ENCODE measurements around the gene DNAAF8.

Gene DNAAF8

GRCh38 chr16:4753227-4753626 is 18.9 kb downstream of the DNAAF8 start:
- DNase-seq = no peak

DNA sequence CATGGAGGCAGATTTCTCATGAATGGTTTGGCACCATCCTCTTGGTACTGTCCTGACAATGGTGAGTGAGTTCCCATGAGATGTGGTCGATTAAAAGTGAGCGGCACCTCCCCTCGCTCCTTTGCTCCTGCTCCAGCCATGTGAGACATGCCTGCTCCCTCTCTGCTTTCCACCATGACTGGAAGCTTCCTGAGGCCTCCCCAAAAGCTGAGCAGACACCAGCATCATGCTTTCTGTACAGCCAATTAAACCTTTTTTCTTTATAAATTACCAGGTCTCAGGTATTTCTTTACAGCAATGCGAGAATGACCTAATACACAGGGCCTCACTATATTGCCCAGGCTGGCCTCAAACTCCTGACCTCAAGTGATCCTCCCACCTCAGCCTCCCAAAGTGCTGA is 20.5 kb downstream of the DNAAF8 start:
- no peak for DNase-seq

- DNase-seq = no peak
Measured at GRCh38 chr16:4755687-4756086, 21.4 kb downstream of the DNAAF8 start.

GRCh38 chr16:4760221-4760910 is 26.0 kb downstream of the DNAAF8 start:
- no peak for DNase-seq

GRCh38 chr16:4762205-4762604 is 27.9 kb downstream of the DNAAF8 start:
- DNase-seq = no peak

DNA sequence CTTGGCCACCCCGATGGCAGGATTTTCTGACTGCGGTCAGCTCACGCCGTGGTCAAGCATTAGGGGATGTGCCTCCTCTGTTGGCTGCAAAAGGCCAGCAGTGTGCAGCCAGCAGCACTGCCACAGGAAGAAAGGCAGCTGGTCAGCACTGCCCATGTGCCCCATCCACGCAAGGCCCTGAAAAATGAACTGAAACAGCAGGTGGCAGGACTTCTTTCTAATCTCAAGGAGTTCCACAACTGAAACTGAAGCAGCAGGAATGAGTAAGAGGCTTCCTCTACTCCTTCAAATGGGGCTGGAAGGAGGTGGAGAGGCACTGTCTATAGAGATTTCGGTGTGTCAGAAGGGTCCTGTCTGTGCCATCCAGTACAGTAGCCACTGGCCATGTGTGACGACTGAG is 29.5 kb downstream of the DNAAF8 start:
- no peak for DNase-seq

GRCh38 chr16:4765511-4766474 is 31.5 kb downstream of the DNAAF8 start:
- DNase-seq = no peak

- peak; percentile 96 for DNase-seq
Measured at GRCh38 chr16:4766875-4767628, 32.7 kb downstream of the DNAAF8 start, which contains the start of gene ZNF500. Gene ZNF500, minus strand, starts transcription at chr16:4767162. Its CDS starts 1,184 bp downstream, at chr16:4765978.

GRCh38 chr16:4767872-4768548 is 33.7 kb downstream of the DNAAF8 start:
- no peak for DNase-seq

DNA sequence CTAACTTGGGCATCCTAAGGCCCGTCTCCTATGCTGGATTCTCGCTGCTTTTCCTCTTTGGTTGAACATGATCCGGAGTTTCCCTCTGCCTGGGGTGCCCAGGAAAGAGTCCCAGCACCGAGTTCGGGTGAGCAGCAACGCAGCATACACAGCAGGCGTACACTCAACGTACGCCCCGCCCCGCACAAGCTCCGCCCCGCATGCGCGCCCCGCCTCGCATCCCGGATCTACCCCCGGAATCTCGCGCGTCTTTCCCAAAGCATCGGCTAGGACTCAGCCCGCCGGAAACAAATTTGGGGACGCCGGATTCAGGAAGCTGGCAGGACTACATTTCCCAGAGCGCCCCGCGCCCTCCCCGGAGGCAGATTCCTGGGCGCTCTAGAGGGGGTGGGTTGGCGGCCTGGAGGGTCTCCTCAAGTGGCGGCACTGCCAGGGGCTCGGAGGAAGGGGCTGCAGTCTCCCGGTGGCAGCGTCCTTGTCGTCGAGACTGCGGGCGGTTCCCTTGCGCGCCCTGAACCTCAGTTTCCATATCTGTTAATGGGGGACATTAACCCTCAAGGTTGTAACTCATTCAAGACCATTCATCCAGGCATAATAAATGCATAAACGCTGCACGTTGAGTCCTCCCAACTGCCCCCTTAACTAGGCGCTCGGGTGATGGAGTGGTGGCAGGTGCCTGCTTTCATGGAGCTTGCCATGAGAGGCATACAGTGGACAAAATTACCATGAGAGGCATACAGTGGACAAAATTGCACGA is 34.4 kb downstream of the DNAAF8 start:
- peak; percentile 92 for DNase-seq

GRCh38 chr16:4769306-4769638 is 34.9 kb downstream of the DNAAF8 start:
- DNase-seq = no peak

DNA sequence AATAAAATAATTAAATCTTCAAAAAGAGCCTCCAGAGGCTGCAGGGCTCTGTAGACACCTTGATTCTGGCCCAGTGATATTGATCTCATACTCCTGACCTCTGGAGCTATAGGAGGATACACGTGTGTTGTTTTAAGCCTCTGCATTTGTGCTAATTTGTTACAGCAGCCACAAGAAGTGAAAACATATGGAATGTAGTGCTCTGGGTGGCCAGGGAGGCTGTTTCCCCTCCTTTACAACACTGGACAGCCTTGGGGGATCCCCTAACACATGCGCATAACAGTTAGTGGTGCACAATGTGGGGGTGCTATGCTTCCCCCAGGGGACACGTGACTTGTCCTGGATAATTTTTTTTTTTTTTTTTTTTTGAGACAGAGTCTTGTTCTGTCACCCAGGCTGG is 37.3 kb downstream of the DNAAF8 start:
- no peak for DNase-seq

DNA sequence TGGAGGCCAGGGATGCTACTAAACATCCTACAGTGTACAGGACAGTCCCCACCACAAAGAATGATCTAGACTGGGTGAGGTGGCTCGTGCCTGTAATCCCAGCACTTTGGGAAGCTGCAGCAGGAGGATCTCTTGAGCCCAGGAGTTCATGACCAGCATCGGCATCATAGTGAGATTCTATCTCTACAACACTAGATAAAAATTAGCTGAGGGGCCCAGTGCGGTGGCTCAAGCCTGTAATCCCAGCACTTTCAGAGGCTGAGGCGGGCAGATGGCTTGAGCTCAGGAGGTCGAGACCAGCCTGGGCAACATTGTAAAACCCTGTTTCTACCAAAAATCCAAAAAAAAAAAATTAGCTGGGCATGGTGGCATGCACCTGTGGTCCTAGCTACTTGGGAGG is 38.0 kb downstream of the DNAAF8 start:
- DNase-seq = no peak

- DNase-seq = no peak
Measured at GRCh38 chr16:4775005-4775404, 40.7 kb downstream of the DNAAF8 start.

DNA sequence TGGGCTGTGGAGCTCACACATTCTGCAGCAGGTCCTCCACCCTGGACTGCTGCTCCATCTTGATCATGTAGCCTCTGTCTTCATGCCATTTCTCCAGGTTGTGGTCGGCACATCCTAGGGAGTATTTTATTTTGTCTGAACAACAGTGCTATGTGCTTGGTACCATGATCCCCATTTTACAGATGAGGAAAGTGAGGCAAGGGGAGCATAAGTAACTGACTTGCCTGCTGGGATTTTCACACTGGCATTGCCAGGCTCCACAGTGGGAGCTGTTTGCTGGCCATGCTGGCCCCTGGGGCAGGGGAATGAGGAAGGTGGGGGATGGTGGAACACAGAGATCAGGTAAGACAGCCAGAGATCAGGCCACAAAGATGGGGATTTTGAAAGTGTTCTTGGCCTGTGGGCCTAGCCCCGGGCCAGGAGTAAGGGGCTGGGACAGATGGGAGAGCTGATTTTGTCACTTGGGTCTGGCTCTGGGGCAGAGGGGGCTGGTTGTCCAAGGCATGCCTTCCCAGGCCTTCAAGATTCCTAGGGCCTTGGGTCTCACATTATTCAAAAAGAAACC is 41.9 kb downstream of the DNAAF8 start:
- DNase-seq = no peak

DNA sequence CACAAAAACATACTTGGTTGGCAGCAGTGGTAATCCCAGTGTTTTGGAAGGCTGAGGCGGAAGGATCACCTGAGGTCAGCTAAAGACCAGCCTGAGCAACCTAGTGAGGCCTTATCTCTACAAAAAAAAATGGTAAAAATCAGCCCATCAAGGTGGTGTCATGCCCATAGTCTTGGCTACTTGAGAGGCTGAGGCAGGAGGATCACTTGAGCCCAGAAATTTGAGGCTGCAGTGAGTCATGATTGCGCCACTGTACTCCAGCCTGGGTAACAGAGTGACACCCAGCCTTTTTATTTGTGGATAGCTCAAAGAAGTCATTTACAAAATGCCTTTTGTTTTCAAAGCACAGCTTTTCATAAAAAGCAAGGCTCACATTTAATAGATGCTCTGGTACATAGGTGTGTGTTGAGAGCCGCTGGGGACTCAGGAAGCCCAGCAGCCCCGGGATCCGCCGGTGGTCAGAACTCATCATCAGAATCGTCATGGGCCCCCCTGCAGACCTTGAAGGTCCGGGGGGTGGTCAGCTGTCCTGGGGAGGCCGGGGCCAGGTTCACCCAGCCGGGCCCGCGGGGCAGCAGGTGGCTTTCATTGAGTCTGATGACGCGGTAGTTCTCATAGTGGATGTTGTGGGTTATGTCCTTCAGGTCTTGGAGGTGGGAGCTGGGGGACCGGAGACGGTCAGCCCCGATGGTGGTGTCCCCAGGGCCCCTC is 43.2 kb downstream of the DNAAF8 start:
- DNase-seq = no peak

GRCh38 chr16:4778050-4778392 is 43.7 kb downstream of the DNAAF8 start:
- no peak for DNase-seq

- DNase-seq = no peak
Measured at GRCh38 chr16:4780235-4780634, 45.9 kb downstream of the DNAAF8 start.

- no peak for DNase-seq
Measured at GRCh38 chr16:4783251-4783950, 49.1 kb downstream of the DNAAF8 start.

GRCh38 chr16:4783951-4784336 is 49.6 kb downstream of the DNAAF8 start:
- DNase-seq = no peak

All from T1000 (cell line).